ENCODE measurements around the gene DBI. TPM values are rescaled to one million over a fixed set of nuclear protein-coding genes. Genes with fewer than 3 reads are reported as not detected.

The DBI gene
- total RNA-seq, 1 donor from 2014 or later: 176 TPM

DNA sequence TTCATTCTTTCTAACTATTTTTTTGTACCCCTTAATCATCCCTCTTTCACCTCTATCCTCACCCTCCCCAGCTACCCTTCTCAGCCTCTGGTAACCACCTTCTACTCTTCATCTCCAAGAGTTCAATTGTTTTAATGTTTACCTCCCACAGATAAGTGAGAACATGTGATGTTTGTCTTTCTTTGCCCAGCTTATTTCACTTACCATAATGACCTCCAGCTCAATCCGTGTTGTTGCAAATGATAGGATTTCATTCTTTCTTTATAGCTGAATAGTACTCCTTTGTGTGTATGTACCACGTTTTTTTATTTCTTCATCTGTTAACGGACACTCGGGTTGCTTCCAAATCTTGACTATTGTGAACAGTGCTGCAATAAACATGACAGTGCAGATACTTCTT is 42.7 kb downstream of the DBI start:
- TF ChIP-seq, protein P1, sequence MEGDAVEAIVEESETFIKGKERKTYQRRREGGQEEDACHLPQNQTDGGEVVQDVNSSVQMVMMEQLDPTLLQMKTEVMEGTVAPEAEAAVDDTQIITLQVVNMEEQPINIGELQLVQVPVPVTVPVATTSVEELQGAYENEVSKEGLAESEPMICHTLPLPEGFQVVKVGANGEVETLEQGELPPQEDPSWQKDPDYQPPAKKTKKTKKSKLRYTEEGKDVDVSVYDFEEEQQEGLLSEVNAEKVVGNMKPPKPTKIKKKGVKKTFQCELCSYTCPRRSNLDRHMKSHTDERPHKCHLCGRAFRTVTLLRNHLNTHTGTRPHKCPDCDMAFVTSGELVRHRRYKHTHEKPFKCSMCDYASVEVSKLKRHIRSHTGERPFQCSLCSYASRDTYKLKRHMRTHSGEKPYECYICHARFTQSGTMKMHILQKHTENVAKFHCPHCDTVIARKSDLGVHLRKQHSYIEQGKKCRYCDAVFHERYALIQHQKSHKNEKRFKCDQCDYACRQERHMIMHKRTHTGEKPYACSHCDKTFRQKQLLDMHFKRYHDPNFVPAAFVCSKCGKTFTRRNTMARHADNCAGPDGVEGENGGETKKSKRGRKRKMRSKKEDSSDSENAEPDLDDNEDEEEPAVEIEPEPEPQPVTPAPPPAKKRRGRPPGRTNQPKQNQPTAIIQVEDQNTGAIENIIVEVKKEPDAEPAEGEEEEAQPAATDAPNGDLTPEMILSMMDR (IDR thresholded peaks at IDR 0.05): no peak
- H3K27ac ChIP-seq: no peak overlapping the region

GRCh38 chr2:119414894-119415293 is 48.1 kb downstream of the DBI start:
- Histone ChIP-seq H3K9me3 (no peaks in the 10 kb centered on the region), H3K4me1 (no peaks in the 10 kb centered on the region), H3K27ac (no peak overlapping the region), H3K27me3 (no peaks in the 10 kb centered on the region), H3K4me3 (no peak overlapping the region), H3K36me3 (no peaks in the 10 kb centered on the region)
- intact Hi-C loops (cut with DNase I): no loop called here
- ATAC-seq (no peak), DNase-seq (no peak)
- TF ChIP-seq, protein P1 (IDR thresholded peaks at IDR 0.05): no peak

More for the DNA sequence above, 42.7 kb downstream of the DBI start:
- no peak overlapping the region for H3K4me3 ChIP-seq
- H3K36me3 ChIP-seq: no peaks in the 10 kb centered on the region
- intact Hi-C loops (cut with DNase I): loop anchor here (5.0 kb wide), 1 partner anchor 68 kb away; no protein-coding TSS in a partner anchor
- ATAC-seq (no peak), DNase-seq (no peak)
- H3K4me1 ChIP-seq: peaks cover 6% of the 10 kb centered on the region
- no peaks in the 10 kb centered on the region for H3K27me3 ChIP-seq
- no peaks in the 10 kb centered on the region for H3K9me3 ChIP-seq

GRCh38 chr2:119415630-119416029 is 48.9 kb downstream of the DBI start:
- TF ChIP-seq, protein P1 (IDR thresholded peaks at IDR 0.05): no peak
- H3K36me3 ChIP-seq: no peaks in the 10 kb centered on the region
- no peak overlapping the region for H3K4me3 ChIP-seq
- no peaks in the 10 kb centered on the region for H3K4me1 ChIP-seq
- H3K9me3 ChIP-seq: no peaks in the 10 kb centered on the region
- intact Hi-C loops (cut with DNase I): no loop called here
- H3K27ac ChIP-seq: no peak overlapping the region
- H3K27me3 ChIP-seq: no peaks in the 10 kb centered on the region
- DNase-seq: no peak
- no peak for ATAC-seq

DNA sequence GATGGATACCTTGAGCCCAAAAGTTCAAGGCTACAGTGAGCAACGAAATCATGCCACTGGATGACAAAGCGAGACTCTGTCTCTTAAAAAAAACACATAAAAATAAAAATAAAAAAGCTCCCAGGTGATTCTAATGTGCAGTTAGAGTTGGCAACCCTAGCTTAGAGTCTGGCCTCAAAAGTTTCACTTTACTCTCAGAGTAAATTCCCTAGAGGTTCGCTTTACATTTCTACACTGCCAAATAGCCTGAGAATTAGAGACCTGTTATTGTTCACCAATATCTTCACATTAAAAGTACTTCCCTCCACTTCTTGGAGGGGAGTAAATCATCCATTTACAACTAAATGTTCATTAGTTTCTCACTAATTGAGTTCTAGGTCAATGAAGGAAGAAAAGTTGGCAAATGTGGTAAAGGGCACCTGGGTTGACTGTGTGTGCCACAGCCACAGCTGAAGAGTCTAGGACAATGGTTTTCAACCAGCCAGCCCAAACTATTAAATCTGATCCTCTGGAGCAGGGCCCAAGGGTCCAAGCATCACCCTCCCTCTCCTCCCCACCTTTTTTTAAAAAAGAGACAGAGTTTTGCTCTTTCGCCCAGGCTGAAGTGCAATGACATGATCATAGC is 49.6 kb downstream of the DBI start:
- H3K27ac ChIP-seq: no peak overlapping the region
- H3K4me3 ChIP-seq: no peak overlapping the region
- intact Hi-C loops (cut with DNase I): no loop called here

DNA sequence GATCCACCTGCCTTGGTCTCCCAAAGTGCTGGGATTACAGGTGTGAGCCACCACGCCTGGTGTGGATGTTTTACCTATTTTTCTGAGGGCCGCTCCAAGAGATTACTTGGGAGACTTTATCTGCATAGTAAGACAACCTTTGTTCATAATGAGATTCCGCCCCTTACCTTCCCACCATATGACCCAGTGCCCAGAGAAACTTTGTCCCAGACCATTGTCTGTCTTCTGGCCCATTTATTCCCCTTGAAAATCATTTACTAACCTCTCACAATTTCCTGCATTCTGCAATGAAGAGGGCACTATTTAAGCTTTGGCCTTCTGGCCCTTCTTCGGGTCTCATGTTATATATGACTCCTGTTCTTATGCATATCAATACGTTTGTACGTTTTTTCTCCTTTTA is 51.1 kb downstream of the DBI start:
- ATAC-seq (no peak), DNase-seq (no peak)
- TF ChIP-seq, protein P1 (IDR thresholded peaks at IDR 0.05): no peak
- H3K27ac ChIP-seq: no peak overlapping the region
- intact Hi-C loops (cut with DNase I): no loop called here
- H3K4me1 ChIP-seq: no peaks in the 10 kb centered on the region
- no peaks in the 10 kb centered on the region for H3K27me3 ChIP-seq
- no peaks in the 10 kb centered on the region for H3K36me3 ChIP-seq
- H3K4me3 ChIP-seq: no peak overlapping the region
- H3K9me3 ChIP-seq: no peaks in the 10 kb centered on the region

More for the DNA sequence above, 49.6 kb downstream of the DBI start:
- TF ChIP-seq, protein P1 (IDR thresholded peaks at IDR 0.05): no peak
- H3K4me1 ChIP-seq: no peaks in the 10 kb centered on the region
- DNase-seq: no peak
- no peaks in the 10 kb centered on the region for H3K27me3 ChIP-seq
- H3K36me3 ChIP-seq: no peaks in the 10 kb centered on the region
- no peak for ATAC-seq
- H3K9me3 ChIP-seq: no peaks in the 10 kb centered on the region

- Histone ChIP-seq H3K4me3 (no peak overlapping the region), H3K36me3 (no peaks in the 10 kb centered on the region), H3K27me3 (no peaks in the 10 kb centered on the region), H3K9me3 (no peaks in the 10 kb centered on the region), H3K27ac (no peak overlapping the region), H3K4me1 (no peaks in the 10 kb centered on the region)
- ATAC-seq (no peak), DNase-seq (no peak)
- TF ChIP-seq, protein P1 (IDR thresholded peaks at IDR 0.05): no peak
- intact Hi-C loops (cut with DNase I): no loop called here
Observed at GRCh38 chr2:119419065-119419464, 52.3 kb downstream of the DBI start.
